Thyroid gland (tissue), 4 donors: Measurements from ENCODE around the gene DAAM2.

Experiments
- POLR2A ChIP-seq, 2 donors: fragments of 450-650 bp; IDR thresholded peaks; one replicate each; pipeline ENCODE4 v1.6.1; 2017; ENCODE audit warnings: antibody characterized with exemption in 2 of 2, mild to moderate bottlenecking in 2 of 2, moderate library complexity in 1 of 2
- TF ChIP-seq, protein P1 (sequence below), 6 experiments: fragments of 200-600 bp in 3 of 6; fragments of 450-650 bp in 3 of 6; sonication (generic) in 3 of 6; IDR thresholded peaks; one replicate each; pipeline ENCODE4 v1.5.1; 2016 to 2019; ENCODE audit warnings: antibody characterized with exemption in 6 of 6, mild to moderate bottlenecking in 2 of 6, inconsistent platforms in 1 of 6, moderate library complexity in 1 of 6

GRCh38 chr6:39855356-39855995, 63.3 kb downstream of the DAAM2 start:
- TF ChIP-seq, protein P1, sequence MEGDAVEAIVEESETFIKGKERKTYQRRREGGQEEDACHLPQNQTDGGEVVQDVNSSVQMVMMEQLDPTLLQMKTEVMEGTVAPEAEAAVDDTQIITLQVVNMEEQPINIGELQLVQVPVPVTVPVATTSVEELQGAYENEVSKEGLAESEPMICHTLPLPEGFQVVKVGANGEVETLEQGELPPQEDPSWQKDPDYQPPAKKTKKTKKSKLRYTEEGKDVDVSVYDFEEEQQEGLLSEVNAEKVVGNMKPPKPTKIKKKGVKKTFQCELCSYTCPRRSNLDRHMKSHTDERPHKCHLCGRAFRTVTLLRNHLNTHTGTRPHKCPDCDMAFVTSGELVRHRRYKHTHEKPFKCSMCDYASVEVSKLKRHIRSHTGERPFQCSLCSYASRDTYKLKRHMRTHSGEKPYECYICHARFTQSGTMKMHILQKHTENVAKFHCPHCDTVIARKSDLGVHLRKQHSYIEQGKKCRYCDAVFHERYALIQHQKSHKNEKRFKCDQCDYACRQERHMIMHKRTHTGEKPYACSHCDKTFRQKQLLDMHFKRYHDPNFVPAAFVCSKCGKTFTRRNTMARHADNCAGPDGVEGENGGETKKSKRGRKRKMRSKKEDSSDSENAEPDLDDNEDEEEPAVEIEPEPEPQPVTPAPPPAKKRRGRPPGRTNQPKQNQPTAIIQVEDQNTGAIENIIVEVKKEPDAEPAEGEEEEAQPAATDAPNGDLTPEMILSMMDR (IDR thresholded peaks at IDR 0.05): no peak
- TF ChIP-seq POLR2A (IDR thresholded peaks at IDR 0.05): no peak
